ENCODE data around the gene PEX11G.

PEX11G gene

GRCh38 chr19:7521551-7522071 is 32.8 kb upstream of the PEX11G start:
- DNase-seq (ENCODE audit: low read depth in 2 of 2), result no peak

- DNase-seq (ENCODE audit: low read depth in 2 of 2), result no peak
These were observed 31.6 kb upstream of the PEX11G start for GRCh38 chr19:7520131-7521051.

- DNase-seq (ENCODE audit: low read depth in 2 of 2), result no peak
These were observed 30.7 kb upstream of the PEX11G start for GRCh38 chr19:7519361-7520130.

- DNase-seq (ENCODE audit: low read depth in 2 of 2), result no peak
These were observed 28.0 kb upstream of the PEX11G start for GRCh38 chr19:7516878-7517277.

- no peak for DNase-seq (ENCODE audit: low read depth in 2 of 2)
These were observed 27.5 kb upstream of the PEX11G start for GRCh38 chr19:7516333-7516732.

- DNase-seq (ENCODE audit: low read depth in 2 of 2), result no peak
These were observed 26.9 kb upstream of the PEX11G start, which contains the start of gene ZNF358 for GRCh38 chr19:7515645-7516151. Gene ZNF358, plus strand, starts transcription at chr19:7516103. Its CDS starts 3,140 bp downstream, at chr19:7519243.

- no peak for DNase-seq (ENCODE audit: low read depth in 2 of 2)
These were observed 26.3 kb upstream of the PEX11G start for GRCh38 chr19:7515110-7515644.

- DNase-seq (ENCODE audit: low read depth in 2 of 2), result no peak
These were observed 25.2 kb upstream of the PEX11G start for GRCh38 chr19:7513809-7514642.

GRCh38 chr19:7512400-7512851 is 23.6 kb upstream of the PEX11G start:
- no peak for DNase-seq (ENCODE audit: low read depth in 2 of 2)

GRCh38 chr19:7509625-7510024 is 20.8 kb upstream of the PEX11G start:
- no peak for DNase-seq (ENCODE audit: low read depth in 2 of 2)

- DNase-seq (ENCODE audit: low read depth in 2 of 2), result no peak
These were observed 19.0 kb upstream of the PEX11G start for GRCh38 chr19:7507884-7508283.

- no peak for DNase-seq (ENCODE audit: low read depth in 2 of 2)
These were observed 17.8 kb upstream of the PEX11G start for GRCh38 chr19:7506385-7507328.

GRCh38 chr19:7505682-7506384 is 17.0 kb upstream of the PEX11G start:
- no peak for DNase-seq (ENCODE audit: low read depth in 2 of 2)

GRCh38 chr19:7505288-7505681 is 16.4 kb upstream of the PEX11G start:
- no peak for DNase-seq (ENCODE audit: low read depth in 2 of 2)

GRCh38 chr19:7504684-7505083 is 15.8 kb upstream of the PEX11G start:
- no peak for DNase-seq (ENCODE audit: low read depth in 2 of 2)

- no peak for DNase-seq (ENCODE audit: low read depth in 2 of 2)
These were observed 13.7 kb upstream of the PEX11G start for GRCh38 chr19:7502552-7502951.

- DNase-seq (ENCODE audit: low read depth in 2 of 2), result no peak
These were observed 12.1 kb upstream of the PEX11G start for GRCh38 chr19:7500811-7501450.

- DNase-seq (ENCODE audit: low read depth in 2 of 2), result no peak
These were observed 8.5 kb upstream of the PEX11G start for GRCh38 chr19:7497292-7497691.

Measured in stimulated activated CD4-positive, alpha-beta T cell treated with anti-CD3 and anti-CD28 coated beads, Interleukin-1b, Interleukin-23, amount 100 ng/mL, for 1 hour (primary cell).